Endometrium (tissue), 2 donors: ENCODE measurements around the gene CCDC136.
A peak's percentile ranks its signal among the peaks of the same experiment; 100 is the strongest.

Source experiments
- FAIRE-seq: peaks from 2 replicates; lab custom pipeline; 2012; peaks lifted over from hg19 to GRCh38; lab: Jason Lieb, UNC
- donor health status: control.
- donor health status: control.

The CCDC136 gene

DNA sequence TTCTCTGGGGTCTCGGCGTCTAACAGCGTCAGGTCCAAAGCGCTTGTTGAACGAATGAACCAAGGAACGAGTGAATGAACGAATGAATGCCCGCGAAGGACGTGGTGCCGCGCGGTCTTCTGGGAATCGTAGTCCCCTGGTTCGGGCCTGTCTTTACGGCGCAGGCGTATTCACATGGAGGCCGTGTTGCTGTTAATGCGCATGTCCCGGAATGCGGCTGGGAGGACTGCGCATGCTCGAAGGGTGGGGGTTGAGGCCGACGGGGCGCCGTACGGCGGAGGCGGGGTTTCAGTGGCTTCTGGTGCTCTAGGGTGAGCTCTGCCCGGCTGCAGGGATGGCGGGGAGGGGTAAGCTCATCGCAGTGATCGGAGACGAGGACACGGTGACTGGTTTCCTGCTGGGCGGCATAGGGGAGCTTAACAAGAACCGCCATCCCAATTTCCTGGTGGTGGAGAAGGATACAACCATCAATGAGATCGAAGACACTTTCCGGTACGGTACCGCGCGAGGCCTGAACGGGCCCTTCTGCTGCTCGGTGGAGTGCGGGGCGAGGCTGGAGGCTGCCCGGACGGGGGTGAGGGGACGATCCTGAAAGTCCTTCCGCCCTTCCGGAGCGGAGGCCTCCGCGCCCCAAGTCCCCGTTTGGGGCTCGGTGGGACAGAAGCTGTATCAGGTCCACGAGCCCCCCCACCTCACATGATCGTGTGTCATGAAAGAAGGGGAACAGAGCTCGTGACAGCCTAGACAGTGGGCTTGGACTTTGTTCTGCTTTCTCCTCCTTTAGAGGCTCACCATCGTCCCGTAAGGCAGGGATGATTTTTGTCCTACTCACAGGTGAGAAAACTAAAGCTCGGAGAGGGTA, 71.0 kb downstream of the CCDC136 start, which contains the start of gene ATP6V1F:
Gene ATP6V1F, plus strand, starts transcription at position 286 of the 862 bp plus-strand sequence. Its CDS starts 49 bp downstream, at position 335.
- peak; percentile 87 for FAIRE-seq

DNA sequence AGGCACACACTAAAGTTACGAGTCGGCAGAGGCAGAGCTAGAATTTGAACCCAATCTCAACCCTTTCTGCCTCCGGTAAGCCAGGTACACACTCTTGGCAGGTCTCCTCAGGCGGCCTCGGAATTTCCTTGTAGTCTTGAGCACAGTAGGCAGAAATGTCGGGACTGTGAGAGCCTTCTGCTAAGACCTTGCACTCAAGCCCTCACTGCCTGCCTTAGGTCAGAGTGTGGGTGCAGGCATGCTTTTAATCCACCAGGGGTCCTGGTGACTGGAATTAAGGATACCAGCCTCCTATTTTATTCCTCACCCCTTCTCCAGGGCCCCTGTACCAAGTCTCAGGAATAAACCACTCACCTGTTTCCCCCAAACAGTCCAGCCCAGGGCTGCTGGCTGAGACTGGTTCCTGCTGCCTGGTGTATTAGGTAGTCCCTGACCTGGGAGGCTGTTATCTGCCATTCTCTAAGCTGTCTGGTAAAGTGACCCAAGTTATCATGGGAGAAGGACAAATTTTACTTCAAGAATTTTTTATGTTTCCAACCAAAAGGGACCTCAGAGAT, 71.7 kb downstream of the CCDC136 start:
- no peak for FAIRE-seq

DNA sequence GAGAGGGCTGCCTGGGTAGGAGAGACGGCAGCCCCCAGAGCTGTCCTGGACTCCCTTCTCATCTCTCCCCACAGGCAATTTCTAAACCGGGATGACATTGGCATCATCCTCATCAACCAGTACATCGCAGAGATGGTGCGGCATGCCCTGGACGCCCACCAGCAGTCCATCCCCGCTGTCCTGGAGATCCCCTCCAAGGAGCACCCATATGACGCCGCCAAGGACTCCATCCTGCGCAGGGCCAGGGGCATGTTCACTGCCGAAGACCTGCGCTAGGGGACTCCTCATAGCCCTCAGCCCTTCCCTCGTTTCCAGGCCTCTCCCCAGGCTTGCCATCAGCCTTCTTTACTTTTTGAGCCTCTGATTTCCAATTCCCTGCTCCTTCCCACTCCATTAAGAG, 73.5 kb downstream of the CCDC136 start:
- no peak for FAIRE-seq

DNA sequence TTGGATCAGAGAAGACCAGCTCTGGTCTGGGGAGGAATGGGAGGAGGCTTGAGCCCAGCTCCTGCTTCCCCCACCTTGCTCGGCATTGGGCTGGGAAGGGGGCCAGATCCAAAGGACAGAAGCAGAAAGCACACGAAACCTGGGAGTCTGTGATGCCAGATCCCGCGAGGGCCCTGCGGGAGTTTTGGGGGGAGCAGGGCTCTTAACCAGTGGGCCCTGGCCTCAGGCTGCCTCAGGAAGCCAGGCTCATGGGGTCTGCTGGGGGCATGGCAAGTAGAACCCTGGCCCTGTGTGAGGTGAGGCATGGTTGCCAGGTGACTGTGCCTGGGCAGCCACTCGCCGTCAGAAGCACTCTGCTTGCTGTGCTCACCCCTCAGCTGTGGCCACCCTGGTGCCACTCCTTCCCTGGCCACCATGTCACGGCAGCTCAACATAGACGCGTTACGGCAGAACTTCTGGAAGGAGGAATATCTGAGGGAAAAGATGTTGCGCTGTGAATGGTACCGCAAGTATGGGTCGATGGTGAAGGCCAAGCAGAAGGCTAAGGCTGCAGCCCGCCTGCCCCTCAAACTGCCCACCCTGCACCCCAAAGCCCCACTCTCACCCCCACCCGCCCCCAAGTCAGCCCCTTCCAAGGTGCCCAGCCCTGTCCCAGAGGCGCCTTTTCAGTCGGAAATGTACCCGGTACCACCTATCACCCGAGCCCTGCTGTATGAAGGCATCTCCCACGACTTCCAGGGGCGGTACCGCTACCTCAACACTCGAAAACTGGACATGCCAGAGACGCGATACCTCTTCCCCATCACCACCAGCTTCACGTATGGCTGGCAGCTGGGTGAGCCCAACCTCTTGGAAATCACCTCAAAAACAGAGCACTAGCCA, 74.5 kb downstream of the CCDC136 start:
- FAIRE-seq, result no peak

DNA sequence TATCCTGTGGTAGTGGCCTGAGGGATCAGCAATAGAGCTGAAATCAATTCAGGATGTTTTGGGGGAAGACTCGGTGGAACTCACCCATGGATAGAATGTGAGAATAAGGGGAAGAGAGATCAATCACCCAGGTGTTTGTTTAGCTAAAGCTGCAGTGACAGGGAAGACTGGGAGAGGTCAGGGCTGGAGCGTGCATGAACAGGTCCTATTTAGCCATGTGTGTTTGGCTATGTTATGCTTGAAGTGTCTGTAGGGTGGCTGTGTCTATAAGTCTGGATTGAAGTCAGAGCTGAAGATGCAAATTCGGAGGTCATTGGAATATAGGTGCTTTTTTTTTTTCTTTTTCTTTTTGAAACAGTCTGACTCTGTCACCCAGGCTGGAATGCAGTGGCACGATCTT, 75.5 kb downstream of the CCDC136 start:
- no peak for FAIRE-seq

DNA sequence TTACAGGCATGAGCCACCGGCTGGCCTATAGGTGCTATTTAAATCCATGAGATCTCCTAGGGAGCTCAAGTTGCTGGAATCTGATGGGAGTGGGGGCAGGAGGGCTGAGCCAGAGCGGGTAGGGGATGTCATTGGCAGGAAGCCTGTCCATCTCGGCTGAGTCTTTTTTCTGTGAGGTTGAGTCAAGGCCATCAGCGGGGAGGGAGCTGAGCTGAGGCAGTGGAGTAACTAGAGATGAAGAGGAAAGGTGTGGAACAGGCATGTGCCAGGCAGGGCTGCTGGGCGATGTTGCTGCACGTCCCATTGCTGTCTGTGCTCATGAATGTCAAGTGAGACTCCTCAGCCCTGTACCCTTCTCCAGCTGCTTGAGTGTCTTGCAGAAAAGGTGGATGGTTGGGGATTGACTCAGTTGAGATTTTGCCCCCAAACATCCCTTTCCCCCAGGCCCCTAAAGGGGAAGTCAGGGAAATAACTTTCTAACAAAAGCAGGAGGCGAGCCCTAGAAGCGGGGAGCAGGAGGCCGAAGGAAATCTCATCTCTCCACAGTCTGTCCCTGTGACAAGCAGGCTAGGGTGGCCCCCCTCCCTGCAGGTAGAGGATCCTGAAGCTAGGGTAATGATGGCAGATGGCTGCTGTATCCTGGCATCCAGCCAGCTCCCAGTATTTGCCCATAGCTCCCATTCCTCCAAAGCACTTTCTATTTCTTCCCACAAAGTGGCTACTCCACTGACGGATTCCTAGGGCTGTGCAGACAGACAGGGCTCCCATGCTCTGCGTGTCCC, 76.3 kb downstream of the CCDC136 start:
- FAIRE-seq, result no peak

DNA sequence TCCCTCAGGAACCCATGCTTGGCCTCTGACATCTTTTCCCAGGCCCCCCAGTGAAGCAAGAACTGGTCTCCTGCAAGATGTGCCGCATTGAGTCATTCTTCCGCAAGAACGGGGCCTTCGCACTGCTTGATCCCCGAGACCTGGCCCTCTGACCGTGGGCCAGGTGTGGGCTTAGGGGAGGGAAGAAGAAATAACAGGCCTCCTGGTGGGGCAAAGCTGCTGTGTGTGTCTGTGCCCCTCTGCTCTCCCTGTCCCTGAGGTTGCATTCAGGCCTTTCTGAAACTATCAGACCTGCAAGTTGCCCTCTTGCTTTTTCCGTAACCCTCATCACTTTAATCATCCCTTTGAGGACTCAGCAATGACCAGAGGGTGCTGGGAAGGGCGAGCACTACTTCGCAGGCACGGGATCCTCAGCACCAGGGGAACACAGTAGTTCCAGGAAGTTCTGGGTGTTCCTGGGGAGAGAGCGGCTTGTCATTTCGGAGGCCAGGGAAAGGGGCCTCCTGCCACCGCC, 76.9 kb downstream of the CCDC136 start:
- no peak for FAIRE-seq

DNA sequence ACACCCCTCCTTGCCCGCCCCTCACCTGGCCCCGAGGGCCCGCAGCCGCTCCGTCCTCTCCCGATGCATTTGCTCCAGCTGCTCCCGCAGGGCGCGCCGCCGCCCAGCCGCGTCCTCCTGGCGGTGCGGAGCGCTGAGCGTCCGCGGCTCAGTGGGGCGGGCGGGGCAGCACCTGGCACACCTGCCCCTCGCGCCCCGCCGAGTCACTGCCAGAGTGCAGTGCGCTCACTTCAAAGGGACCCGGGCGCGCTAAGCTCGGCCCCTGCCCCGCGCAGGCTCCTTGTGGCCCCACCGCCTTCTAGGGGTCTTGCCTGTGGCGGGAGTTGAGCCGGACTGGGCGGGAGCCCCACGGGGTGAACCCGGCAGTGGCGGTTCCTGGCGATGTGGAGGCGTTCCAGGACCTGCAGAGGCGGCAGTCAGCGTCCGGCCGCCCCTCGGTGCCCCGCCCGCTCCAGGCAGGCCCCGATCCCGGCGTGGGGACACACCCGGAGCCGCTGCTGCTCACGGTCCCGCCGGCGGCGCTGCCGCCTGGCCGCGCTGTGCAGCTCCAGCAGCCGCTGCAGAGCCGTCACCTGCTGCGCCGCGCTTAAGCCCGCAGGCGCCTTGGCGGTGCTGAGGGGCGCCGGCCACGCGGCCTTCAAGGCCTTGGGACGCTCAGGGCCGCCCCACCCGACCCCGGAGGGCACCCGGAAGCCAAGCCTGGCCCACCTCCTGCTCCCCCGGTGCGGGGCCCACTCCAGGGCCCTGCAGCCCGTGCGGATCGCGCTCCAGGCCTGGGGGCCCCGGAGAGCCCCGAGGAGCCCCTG, 77.6 kb downstream of the CCDC136 start:
- FAIRE-seq, result no peak

DNA sequence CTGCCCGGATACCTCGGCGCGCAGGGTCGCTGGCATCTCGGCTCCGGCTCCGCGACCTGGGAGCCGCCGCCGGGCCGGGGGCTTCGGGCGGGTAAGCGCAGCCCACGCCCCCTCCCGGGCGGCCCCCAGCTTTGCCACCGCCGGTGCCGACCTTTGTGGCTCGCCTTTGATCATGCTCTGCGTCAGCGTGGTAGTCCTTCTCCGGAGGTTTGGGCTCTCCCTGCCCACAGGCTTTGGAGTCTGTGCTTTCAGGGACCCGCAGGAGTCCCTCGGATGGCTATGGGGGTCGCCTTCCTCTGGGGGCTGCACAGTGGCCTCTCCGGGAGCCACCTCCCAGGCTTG, 78.1 kb downstream of the CCDC136 start:
- FAIRE-seq, result no peak

DNA sequence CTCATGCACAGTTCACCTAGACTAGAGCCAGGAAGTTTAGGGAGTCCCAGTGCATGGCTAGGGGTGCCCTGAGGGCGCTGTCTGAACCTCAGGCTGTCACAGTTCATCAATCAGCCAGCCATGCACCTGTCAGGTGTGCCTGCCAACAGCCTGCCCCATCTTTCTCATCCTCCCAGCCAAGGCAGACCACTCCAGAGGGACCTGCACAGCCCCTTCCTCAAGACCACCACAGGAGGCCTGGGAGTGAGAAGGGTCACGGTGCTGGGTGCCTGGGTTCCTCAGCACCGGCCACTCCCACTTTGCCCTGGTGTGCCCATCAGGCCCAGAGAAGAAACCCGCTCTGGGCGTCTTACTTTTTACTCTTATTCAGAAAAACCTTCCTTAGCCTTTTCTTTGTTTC, 79.3 kb downstream of the CCDC136 start:
- FAIRE-seq, result no peak
